Memory B cell (primary cell): ENCODE results near the gene CANX.
A peak's percentile ranks its signal among the peaks of the same experiment; 100 is the strongest.
"Not testable (repeated sequence)": the region's sequence is repeated elsewhere in the genome, so short reads cannot be mapped to it uniquely, and the experiment has no call there.

Experiments
- ATAC-seq: fragments of 150-1000 bp; cut with Tn5 transposase; 2 replicates; pipeline ENCODE4 v1.10.0; 2021; ENCODE audit warnings: low read depth, mild to moderate bottlenecking, moderate library complexity
- DNase-seq, 2 donors: peaks; one replicate each; pipeline ENCODE4 v3.0.0; 2022; ENCODE audit warnings: low spot score in 2 of 2
- H3K27ac Mint-ChIP-seq: one replicate; pipeline ENCODE4 v1.8.0; 2022; ENCODE audit warnings: mild to moderate bottlenecking, moderate library complexity, mixed read lengths
- H3K27me3 Mint-ChIP-seq: one replicate; pipeline ENCODE4 v1.8.0; 2022; ENCODE audit warnings: mixed read lengths
- H3K36me3 Mint-ChIP-seq: one replicate; pipeline ENCODE4 v1.8.0; 2022; ENCODE audit warnings: mild to moderate bottlenecking, mixed read lengths
- H3K4me1 Mint-ChIP-seq: one replicate; pipeline ENCODE4 v1.8.0; 2022; ENCODE audit warnings: mixed read lengths
- H3K4me3 Mint-ChIP-seq: one replicate; pipeline ENCODE4 v1.8.0; 2022; ENCODE audit warnings: mild to moderate bottlenecking, moderate library complexity, mixed read lengths
- H3K9me3 Mint-ChIP-seq: one replicate; pipeline ENCODE4 v1.8.0; 2022; ENCODE audit warnings: mixed read lengths

Gene CANX

GRCh38 chr5:179730356-179730755 lies 31.6 kb downstream of the CANX start:
- H3K27ac Mint-ChIP-seq = peak overlapping the region; percentile 43

GRCh38 chr5:179730852-179731251 lies 32.1 kb downstream of the CANX start:
- H3K9me3 Mint-ChIP-seq = no peaks in the 10 kb centered on the region
- no peak overlapping the region for H3K4me3 Mint-ChIP-seq
- no peaks in the 10 kb centered on the region for H3K27me3 Mint-ChIP-seq
- ATAC-seq (no peak), DNase-seq (no peak)
- H3K36me3 Mint-ChIP-seq = peaks cover 18% of the 10 kb centered on the region
- H3K27ac Mint-ChIP-seq = peak overlapping the region; percentile 43
- H3K4me1 Mint-ChIP-seq = peaks cover 17% of the 10 kb centered on the region

More at GRCh38 chr5:179730356-179730755, 31.6 kb downstream of the CANX start:
- H3K4me1 Mint-ChIP-seq = peaks cover 17% of the 10 kb centered on the region
- ATAC-seq (no peak), DNase-seq (no peak)
- peaks cover 18% of the 10 kb centered on the region for H3K36me3 Mint-ChIP-seq
- no peaks in the 10 kb centered on the region for H3K27me3 Mint-ChIP-seq
- no peaks in the 10 kb centered on the region for H3K9me3 Mint-ChIP-seq
- H3K4me3 Mint-ChIP-seq = no peak overlapping the region

GRCh38 chr5:179731791-179732411 lies 33.1 kb downstream of the CANX start:
- no peaks in the 10 kb centered on the region for H3K27me3 Mint-ChIP-seq
- peaks cover 17% of the 10 kb centered on the region for H3K4me1 Mint-ChIP-seq
- H3K27ac Mint-ChIP-seq = peak overlapping the region; percentile 86
- ATAC-seq (peak; percentile 3), DNase-seq (peak in 1 of 2 donors; percentile 13)
- H3K36me3 Mint-ChIP-seq = peaks cover 15% of the 10 kb centered on the region
- no peaks in the 10 kb centered on the region for H3K9me3 Mint-ChIP-seq
- peak overlapping the region; percentile 82 for H3K4me3 Mint-ChIP-seq

- Mint-ChIP-seq H3K4me3 (peak within 1 kb of the TSS; percentile 84), H3K27me3 (no peaks in the 10 kb centered on the region), H3K9me3 (no peaks in the 10 kb centered on the region), H3K4me1 (peaks cover 17% of the 10 kb centered on the region), H3K27ac (peak within 1 kb of the TSS; percentile 86), H3K36me3 (peaks cover 10% of the 10 kb centered on the region)
- DNase-seq (peak; percentile 96 to 99), ATAC-seq (peak; percentile 92)
Observed at GRCh38 chr5:179732412-179732917, 33.7 kb downstream of the CANX start, which contains the start of gene MAML1. Gene MAML1, plus strand, starts transcription at chr5:179732822. Its CDS starts 291 bp downstream, at chr5:179733113.

GRCh38 chr5:179732918-179733771 lies 34.4 kb downstream of the CANX start:
- DNase-seq (no peak), ATAC-seq (peak; percentile 25)
- no peaks in the 10 kb centered on the region for H3K9me3 Mint-ChIP-seq
- H3K27ac Mint-ChIP-seq = peak overlapping the region; percentile 86
- peak overlapping the region; percentile 84 for H3K4me3 Mint-ChIP-seq
- H3K36me3 Mint-ChIP-seq = peaks cover 6% of the 10 kb centered on the region
- no peaks in the 10 kb centered on the region for H3K27me3 Mint-ChIP-seq
- H3K4me1 Mint-ChIP-seq = peaks cover 20% of the 10 kb centered on the region

GRCh38 chr5:179733772-179734126 lies 35.0 kb downstream of the CANX start:
- Mint-ChIP-seq H3K27me3 (no peaks in the 10 kb centered on the region), H3K4me1 (peaks cover 24% of the 10 kb centered on the region), H3K36me3 (peaks cover 10% of the 10 kb centered on the region), H3K4me3 (peak overlapping the region; percentile 84), H3K27ac (peak overlapping the region; percentile 86), H3K9me3 (no peaks in the 10 kb centered on the region)
- DNase-seq = no peak
- no peak for ATAC-seq

- DNase-seq (no peak), ATAC-seq (no peak)
- H3K27ac Mint-ChIP-seq = peak overlapping the region; percentile 86
- peaks cover 8% of the 10 kb centered on the region for H3K36me3 Mint-ChIP-seq
- H3K4me3 Mint-ChIP-seq = peak overlapping the region; percentile 70
- H3K9me3 Mint-ChIP-seq = no peaks in the 10 kb centered on the region
- no peaks in the 10 kb centered on the region for H3K27me3 Mint-ChIP-seq
- H3K4me1 Mint-ChIP-seq = peaks cover 27% of the 10 kb centered on the region
Observed at GRCh38 chr5:179734536-179735164, 35.9 kb downstream of the CANX start.

- peaks cover 33% of the 10 kb centered on the region for H3K4me1 Mint-ChIP-seq
- DNase-seq (no peak), ATAC-seq (no peak)
- no peak overlapping the region for H3K4me3 Mint-ChIP-seq
- H3K9me3 Mint-ChIP-seq = no peaks in the 10 kb centered on the region
- peaks cover 10% of the 10 kb centered on the region for H3K36me3 Mint-ChIP-seq
- H3K27me3 Mint-ChIP-seq = no peaks in the 10 kb centered on the region
- H3K27ac Mint-ChIP-seq = peak overlapping the region; percentile 37
Observed at GRCh38 chr5:179738742-179739141, 40.0 kb downstream of the CANX start.

GRCh38 chr5:179744106-179744505 lies 45.3 kb downstream of the CANX start:
- ATAC-seq, H3K9me3 Mint-ChIP-seq, H3K27ac Mint-ChIP-seq, DNase-seq, H3K27me3 Mint-ChIP-seq, H3K4me3 Mint-ChIP-seq, H3K36me3 Mint-ChIP-seq: not testable (repeated sequence)
- peaks cover 24% of the 10 kb centered on the region for H3K4me1 Mint-ChIP-seq

GRCh38 chr5:179746872-179747271 lies 48.1 kb downstream of the CANX start:
- no peak for DNase-seq
- Mint-ChIP-seq H3K27me3 (no peaks in the 10 kb centered on the region), H3K4me3 (no peak overlapping the region), H3K27ac (no peak overlapping the region), H3K4me1 (peaks cover 15% of the 10 kb centered on the region), H3K36me3 (peaks cover 4% of the 10 kb centered on the region), H3K9me3 (no peaks in the 10 kb centered on the region)
- ATAC-seq = no peak

- Mint-ChIP-seq H3K27ac (no peak overlapping the region), H3K4me1 (peaks cover 15% of the 10 kb centered on the region), H3K27me3 (no peaks in the 10 kb centered on the region), H3K4me3 (no peak overlapping the region), H3K36me3 (peaks cover 4% of the 10 kb centered on the region), H3K9me3 (no peaks in the 10 kb centered on the region)
- no peak for ATAC-seq
- DNase-seq = no peak
Observed at GRCh38 chr5:179747811-179748210, 49.0 kb downstream of the CANX start.

GRCh38 chr5:179749857-179750508 lies 51.2 kb downstream of the CANX start:
- DNase-seq = no peak
- Mint-ChIP-seq H3K4me1 (peaks cover 24% of the 10 kb centered on the region), H3K27me3 (no peaks in the 10 kb centered on the region), H3K27ac (no peak overlapping the region), H3K36me3 (peaks cover 8% of the 10 kb centered on the region), H3K4me3 (no peak overlapping the region), H3K9me3 (no peaks in the 10 kb centered on the region)
- no peak for ATAC-seq

- DNase-seq (no peak), ATAC-seq (no peak)
- H3K9me3 Mint-ChIP-seq = no peaks in the 10 kb centered on the region
- H3K4me3 Mint-ChIP-seq = no peak overlapping the region
- peaks cover 23% of the 10 kb centered on the region for H3K4me1 Mint-ChIP-seq
- H3K36me3 Mint-ChIP-seq = peaks cover 6% of the 10 kb centered on the region
- no peaks in the 10 kb centered on the region for H3K27me3 Mint-ChIP-seq
- peak overlapping the region; percentile 18 for H3K27ac Mint-ChIP-seq
Observed at GRCh38 chr5:179753971-179754370, 55.2 kb downstream of the CANX start.
